T-helper 9 cell (primary cell): Measurements from ENCODE around the gene IGFBP2.
"Not testable (repeated sequence)": the region's sequence is repeated elsewhere in the genome, so short reads cannot be mapped to it uniquely, and the experiment has no call there.

Source experiments
- DNase-seq: peaks from one replicate; pipeline ENCODE4 v3.0.0-alpha.2; 2020
- total RNA-seq, 2 donors: gene quantifications; one replicate each; lab custom pipeline; 2026; lab: John Stamatoyannopoulos, UW

The IGFBP2 gene
- 0 to 0.07 reads per million in 2 donors for total RNA-seq

GRCh38 chr2:216632952-216633615 lies at the start of gene IGFBP2:
Gene IGFBP2 (plus strand): TSS chr2:216633420. CDS start chr2:216633524, 104 bp downstream.
- no peak for DNase-seq

GRCh38 chr2:216583606-216584005 lies 49.6 kb upstream of the IGFBP2 start:
- no peak for DNase-seq

GRCh38 chr2:216584112-216584511 lies 49.1 kb upstream of the IGFBP2 start:
- DNase-seq: no peak

- no peak for DNase-seq
These were observed 47.8 kb upstream of the IGFBP2 start for GRCh38 chr2:216585441-216585840.

GRCh38 chr2:216588861-216589710 lies 44.1 kb upstream of the IGFBP2 start:
- no peak for DNase-seq

- no peak for DNase-seq
These were observed 43.4 kb upstream of the IGFBP2 start for GRCh38 chr2:216589791-216590190.

GRCh38 chr2:216590780-216591179 lies 42.4 kb upstream of the IGFBP2 start:
- no peak for DNase-seq

- no peak for DNase-seq
These were observed 41.7 kb upstream of the IGFBP2 start for GRCh38 chr2:216591480-216591879.

GRCh38 chr2:216594081-216594480 lies 39.1 kb upstream of the IGFBP2 start:
- no peak for DNase-seq

GRCh38 chr2:216596236-216596979 lies 36.8 kb upstream of the IGFBP2 start:
- no peak for DNase-seq

GRCh38 chr2:216596980-216597509 lies 36.2 kb upstream of the IGFBP2 start:
- no peak for DNase-seq

- not testable (repeated sequence) for DNase-seq
These were observed 35.4 kb upstream of the IGFBP2 start for GRCh38 chr2:216597825-216598224.

GRCh38 chr2:216601632-216602409 lies 31.4 kb upstream of the IGFBP2 start:
- DNase-seq: no peak

GRCh38 chr2:216603010-216603883 lies 30.0 kb upstream of the IGFBP2 start:
- DNase-seq: no peak

GRCh38 chr2:216603884-216604245 lies 29.4 kb upstream of the IGFBP2 start:
- DNase-seq: no peak

- no peak for DNase-seq
These were observed 28.8 kb upstream of the IGFBP2 start for GRCh38 chr2:216604458-216604857.

GRCh38 chr2:216606551-216607276 lies 26.5 kb upstream of the IGFBP2 start:
- no peak for DNase-seq

- DNase-seq: no peak
These were observed 26.0 kb upstream of the IGFBP2 start for GRCh38 chr2:216607277-216607560.

GRCh38 chr2:216608525-216608924 lies 24.7 kb upstream of the IGFBP2 start:
- DNase-seq: no peak

- no peak for DNase-seq
These were observed 17.7 kb upstream of the IGFBP2 start for GRCh38 chr2:216615298-216616082.
